CD14-positive monocyte (primary cell): ENCODE results near the gene KBTBD8. TPM values are rescaled to one million over a fixed set of nuclear protein-coding genes. Genes with fewer than 3 reads are reported as not detected.

Source experiments
- DNase-seq, 3 donors: peaks; one replicate each; pipeline ENCODE4 v3.0.0-alpha.2; 2011 to 2022
- H2AFZ ChIP-seq: 2 replicates; pipeline ENCODE4 v1.6.0; 2012; ENCODE audit warnings: mild to moderate bottlenecking, low read depth, low read length, inconsistent platforms; ENCODE audit not compliant: insufficient read depth, poor library complexity, severe bottlenecking
- H3K27ac ChIP-seq, 2 donors: 1 replicate in 1 of 2; 2 replicates in 1 of 2; pipeline ENCODE4 v1.5.1; 2012 to 2013; ENCODE audit warnings: low read length in 2 of 2, control low read depth in 1 of 2, inconsistent platforms in 1 of 2, low read depth in 1 of 2, mild to moderate bottlenecking in 1 of 2
- H3K27me3 ChIP-seq, 2 donors: one replicate each; pipeline versions ENCODE4 v1.6.0 to v1.6.1; 2011 to 2013; ENCODE audit warnings: low read length in 2 of 2; ENCODE audit not compliant: control insufficient read depth in 2 of 2, insufficient read depth in 2 of 2
- H3K36me3 ChIP-seq, 2 donors: replicated peaks in 1 of 2; 1 replicate in 1 of 2; 2 replicates in 1 of 2; pipeline versions ENCODE4 v1.5.1 to v1.6.1; 2012 to 2013; ENCODE audit warnings: low read length in 2 of 2, control low read depth in 1 of 2, inconsistent platforms in 1 of 2, mild to moderate bottlenecking in 1 of 2; ENCODE audit not compliant: insufficient read depth in 2 of 2, control insufficient read depth in 1 of 2
- H3K4me1 ChIP-seq, 2 donors: 1 replicate in 1 of 2; 2 replicates in 1 of 2; pipeline versions ENCODE4 v1.5.1 to v1.6.1; 2012 to 2013; ENCODE audit warnings: low read length in 2 of 2, control low read depth in 1 of 2, inconsistent platforms in 1 of 2, mild to moderate bottlenecking in 1 of 2, moderate library complexity in 1 of 2; ENCODE audit not compliant: insufficient read depth in 2 of 2, control insufficient read depth in 1 of 2
- H3K4me2 ChIP-seq: replicated peaks from 2 replicates; pipeline ENCODE3; 2012; ENCODE audit warnings: low read length, moderate library complexity, mild to moderate bottlenecking; ENCODE audit not compliant: poor library complexity, severe bottlenecking; ENCODE audit errors: extremely low read depth
- H3K4me3 ChIP-seq, 3 experiments: fragments of 200-600 bp in 1 of 3; sonication (generic) in 1 of 3; replicated peaks in 1 of 3; 1 replicate in 2 of 3; 2 replicates in 1 of 3; pipeline ENCODE4 v1.5.1; 2011 to 2013; ENCODE audit warnings: low read length in 3 of 3, mild to moderate bottlenecking in 3 of 3, control low read depth in 2 of 3, low read depth in 2 of 3, inconsistent platforms in 1 of 3, moderate library complexity in 1 of 3
- H3K79me2 ChIP-seq: 2 replicates; pipeline ENCODE4 v1.6.0; 2012; ENCODE audit warnings: mild to moderate bottlenecking, control low read depth, inconsistent platforms, low read length, moderate library complexity; ENCODE audit not compliant: insufficient read depth
- H3K9ac ChIP-seq: 2 replicates; pipeline ENCODE4 v1.6.0; 2017; ENCODE audit warnings: low read length, mild to moderate bottlenecking; ENCODE audit not compliant: insufficient read depth, poor library complexity, severe bottlenecking
- H3K9me3 ChIP-seq, 2 donors: replicated peaks in 1 of 2; 1 replicate in 1 of 2; 2 replicates in 1 of 2; pipeline versions ENCODE4 v1.5.1 to v1.6.1; 2012 to 2013; ENCODE audit warnings: low read length in 2 of 2, control low read depth in 1 of 2; ENCODE audit not compliant: control insufficient read depth in 1 of 2, insufficient read depth in 1 of 2
- H4K20me1 ChIP-seq: 2 replicates; pipeline ENCODE4 v1.6.0; 2012; ENCODE audit warnings: mild to moderate bottlenecking, low read length, control low read depth, moderate library complexity; ENCODE audit not compliant: insufficient read depth
- H3K27ac Mint-ChIP-seq, 7 donors: one replicate each; pipeline ENCODE4 v1.8.0; 2020; ENCODE audit warnings: mild to moderate bottlenecking in 7 of 7, mixed read lengths in 7 of 7, moderate library complexity in 6 of 7, inconsistent platforms in 2 of 7
- H3K27me3 Mint-ChIP-seq, 3 donors: one replicate each; pipeline ENCODE4 v1.8.0; 2021 to 2022; ENCODE audit warnings: low read depth in 3 of 3, mild to moderate bottlenecking in 3 of 3, mixed read lengths in 3 of 3, moderate library complexity in 3 of 3, inconsistent platforms in 1 of 3
- H3K36me3 Mint-ChIP-seq, 2 donors: one replicate each; pipeline ENCODE4 v1.8.0; 2020; ENCODE audit warnings: mixed read lengths in 2 of 2, inconsistent platforms in 1 of 2, mild to moderate bottlenecking in 1 of 2
- H3K4me1 Mint-ChIP-seq: one replicate; pipeline ENCODE4 v1.8.0; 2020; ENCODE audit warnings: mild to moderate bottlenecking, mixed read lengths
- H3K4me3 Mint-ChIP-seq, 2 donors: one replicate each; pipeline ENCODE4 v1.8.0; 2020; ENCODE audit warnings: mild to moderate bottlenecking in 2 of 2, mixed read lengths in 2 of 2, moderate library complexity in 1 of 2
- H3K9me3 Mint-ChIP-seq, 7 donors: one replicate each; pipeline ENCODE4 v1.8.0; 2020 to 2022; ENCODE audit warnings: mixed read lengths in 7 of 7, mild to moderate bottlenecking in 6 of 7, moderate library complexity in 6 of 7, inconsistent platforms in 2 of 7
- CTCF ChIP-seq: fragments of 200-600 bp; IDR thresholded peaks from one replicate; pipeline ENCODE4 v1.8.0; 2022; ENCODE audit warnings: antibody characterized with exemption, mild to moderate bottlenecking
- WGBS: methylation state at CpG from one replicate; pipeline ENCODE4 v1.1.5; 2013; ENCODE audit warnings: missing lambda C conversion rate; ENCODE audit not compliant: insufficient coverage; 5-methylcytosine and 5-hydroxymethylcytosine counted together
- intact Hi-C, 2 donors: fragments of 100-400 bp; cut with micrococcal nuclease; formaldehyde crosslinking; loops; one replicate each; pipeline versions ENCODE4 v1.15.0 to v1.15.1; 2023
- polyA plus RNA-seq, 3 donors: library from polyadenylated mRNA; depleted of rRNA in 1 of 3; unstranded in 2 of 3; stranded (reverse) in 1 of 3; fragments of 300-500 nt in 2 of 3; fragments of >200 nt in 1 of 3; fragmentation: Illumina TruSeq in 2 of 3; gene quantifications; 1 replicate in 2 of 3; 2 replicates in 1 of 3; pipeline ENCODE4 v1.2.3, GENCODE V29; 2012 to 2021

The KBTBD8 gene
- polyA plus RNA-seq, 3 donors = 3.0 to 11.7 (median 3.2) TPM

- Histone ChIP-seq H3K9ac (no peak overlapping the region), H3K4me2 (peak overlapping the region; percentile 82), H3K36me3 (peaks cover 21 to 27% of the 10 kb centered on the region in 2 donors), H2AFZ (no peak overlapping the region), H3K27me3 (no peaks in the 10 kb centered on the region), H3K79me2 (peaks cover 17% of the 10 kb centered on the region), H3K9me3 (no peaks in the 10 kb centered on the region), H3K27ac (peak overlapping the region in 1 of 2 donors; percentile 26), H3K4me3 (peak overlapping the region in 1 of 3 experiments; percentile 87), H3K4me1 (peaks cover 27 to 35% of the 10 kb centered on the region in 2 donors), H4K20me1 (no peaks in the 10 kb centered on the region)
- H3K4me3 Mint-ChIP-seq = no peak overlapping the region
- peak overlapping the region in 5 of 7 donors; percentile 36 to 63 (median 53) for H3K27ac Mint-ChIP-seq
- H3K4me1 Mint-ChIP-seq = peaks cover 33% of the 10 kb centered on the region
- DNase-seq = peak; percentile 73 to 92 (median 92)
- peaks cover 22 to 30% of the 10 kb centered on the region in 2 donors for H3K36me3 Mint-ChIP-seq
- H3K9me3 Mint-ChIP-seq = no peaks in the 10 kb centered on the region
- TF ChIP-seq CTCF = no peak
- no CpG with 5 or more reads among the region's 2 CpGs for WGBS
- intact Hi-C loops = no loop called here
- peaks cover 0 to 1% (median 0%) of the 10 kb centered on the region in 3 donors for H3K27me3 Mint-ChIP-seq
Observed at GRCh38 chr3:67000009-67000408, 1.9 kb downstream of the KBTBD8 start.

GRCh38 chr3:67001086-67001861 is 3.2 kb downstream of the KBTBD8 start:
- H3K27ac ChIP-seq = no peak overlapping the region
- H3K27ac Mint-ChIP-seq = no peak overlapping the region

More at GRCh38 chr3:67001086-67001861, 3.2 kb downstream of the KBTBD8 start:
- no peak overlapping the region for H3K4me3 Mint-ChIP-seq
- Histone ChIP-seq H3K36me3 (peaks cover 25 to 40% of the 10 kb centered on the region in 2 donors), H3K27me3 (no peaks in the 10 kb centered on the region), H3K9me3 (no peaks in the 10 kb centered on the region), H3K79me2 (peaks cover 30% of the 10 kb centered on the region), H3K9ac (no peak overlapping the region), H3K4me3 (no peak overlapping the region), H3K4me2 (no peak overlapping the region), H2AFZ (no peak overlapping the region), H3K4me1 (peaks cover 27 to 35% of the 10 kb centered on the region in 2 donors), H4K20me1 (no peaks in the 10 kb centered on the region)
- DNase-seq = no peak
- peaks cover 40% of the 10 kb centered on the region for H3K4me1 Mint-ChIP-seq
- no peaks in the 10 kb centered on the region for H3K9me3 Mint-ChIP-seq
- H3K27me3 Mint-ChIP-seq = no peaks in the 10 kb centered on the region
- H3K36me3 Mint-ChIP-seq = peaks cover 29 to 36% of the 10 kb centered on the region in 2 donors
- whole genome bisulfite sequencing = 69% methylated on average over 4 of the region's 8 CpGs
- TF ChIP-seq CTCF = no peak
- intact Hi-C loops = no loop called here
